Stimulated activated memory B cell treated with anti-CD40 and anti-IgM and Interleukin-4, amounts not matched to agents 10 μg/mL and 1 μg/mL and 100 μg/mL, for 72 hours (primary cell): ENCODE data around the gene EGLN1.
"Not testable (repeated sequence)": the region's sequence is repeated elsewhere in the genome, so short reads cannot be mapped to it uniquely, and the experiment has no call there.

Source experiments
- ATAC-seq: fragments of 150-1000 bp; cut with Tn5 transposase; 2 replicates; pipeline ENCODE4 v1.10.0; 2021
- H3K27ac Mint-ChIP-seq: one replicate; pipeline ENCODE4 v1.8.0; 2022; ENCODE audit warnings: mild to moderate bottlenecking, mixed read lengths
- H3K27me3 Mint-ChIP-seq: one replicate; pipeline ENCODE4 v1.8.0; 2022; ENCODE audit warnings: mixed read lengths
- H3K36me3 Mint-ChIP-seq: one replicate; pipeline ENCODE4 v1.8.0; 2022; ENCODE audit warnings: mixed read lengths
- H3K4me1 Mint-ChIP-seq: one replicate; pipeline ENCODE4 v1.8.0; 2022; ENCODE audit warnings: mixed read lengths
- H3K4me3 Mint-ChIP-seq: one replicate; pipeline ENCODE4 v1.8.0; 2022; ENCODE audit warnings: mild to moderate bottlenecking, moderate library complexity, mixed read lengths
- H3K9me3 Mint-ChIP-seq: one replicate; pipeline ENCODE4 v1.8.0; 2022; ENCODE audit warnings: mixed read lengths

EGLN1 gene

DNA sequence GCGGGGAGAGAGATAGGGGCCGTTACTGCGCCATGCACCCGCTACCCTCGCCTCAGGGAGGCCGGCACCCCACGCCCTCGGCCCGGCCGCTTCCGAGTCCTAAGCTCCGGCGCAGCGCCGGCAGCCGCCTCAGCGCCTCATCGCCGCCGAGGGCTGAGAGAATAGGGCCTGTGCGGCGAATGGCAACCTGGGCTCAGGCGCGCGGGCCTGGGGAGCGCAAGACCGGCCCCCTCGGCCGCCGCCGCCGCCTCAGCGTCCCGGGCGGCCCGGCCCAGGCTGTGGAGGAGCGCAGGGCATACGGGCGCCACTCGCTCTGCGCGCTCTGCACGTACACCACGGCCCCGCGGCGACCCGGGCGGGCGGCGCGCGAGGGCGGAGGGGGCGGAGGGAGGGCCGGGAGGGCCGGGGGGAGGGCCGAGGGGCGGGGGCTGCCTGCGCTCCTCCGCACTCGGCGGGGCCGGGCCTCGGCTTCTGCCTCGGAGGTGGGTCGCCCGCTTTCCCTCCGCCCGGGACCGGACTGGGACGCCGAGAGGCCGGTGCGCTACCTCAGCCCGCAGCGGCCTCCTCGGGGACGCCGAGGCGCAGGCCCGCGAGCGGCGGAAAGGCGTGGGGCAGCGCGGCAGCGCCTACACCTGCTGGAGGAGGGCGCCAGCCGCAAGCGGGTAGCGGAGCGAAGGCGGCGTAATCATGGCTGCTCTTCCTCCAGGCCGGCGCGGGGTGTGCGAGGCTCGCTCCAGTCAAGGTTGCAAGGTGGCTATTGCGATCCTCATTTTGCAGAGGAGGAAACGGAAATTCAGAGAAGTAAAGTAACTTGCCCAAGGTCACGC is at the start of gene EGLN1:
Gene EGLN1 (minus strand): TSS at position 317 of the 827 bp plus-strand sequence. CDS start 399 bp downstream, outside the sequence.
- Mint-ChIP-seq H3K27ac (peak within 1 kb of the TSS; percentile 44), H3K4me3 (peak within 1 kb of the TSS; percentile 92), H3K27me3 (no peaks in the 10 kb centered on the region), H3K36me3 (peaks cover 4% of the 10 kb centered on the region), H3K9me3 (no peaks in the 10 kb centered on the region), H3K4me1 (peaks cover 43% of the 10 kb centered on the region)
- ATAC-seq, result peak; percentile 95

DNA sequence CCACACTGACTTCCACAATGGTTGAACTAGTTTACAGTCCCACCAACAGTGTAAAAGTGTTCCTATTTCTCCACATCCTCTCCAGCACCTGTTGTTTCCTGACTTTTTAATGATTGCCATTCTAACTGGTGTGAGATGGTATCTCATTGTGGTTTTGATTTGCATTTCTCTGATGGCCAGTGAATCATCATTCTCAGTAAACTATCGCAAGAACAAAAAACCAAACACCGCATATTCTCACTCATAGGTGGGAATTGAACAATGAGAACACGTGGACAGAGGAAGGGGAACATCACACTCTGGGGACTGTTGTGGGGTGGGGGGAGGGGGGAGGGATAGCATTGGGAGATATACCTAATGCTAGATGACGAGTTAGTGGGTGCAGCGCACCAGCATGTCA is 49.4 kb upstream of the EGLN1 start:
- not testable (repeated sequence) for H3K4me3 Mint-ChIP-seq, H3K27ac Mint-ChIP-seq, H3K36me3 Mint-ChIP-seq, H3K4me1 Mint-ChIP-seq, ATAC-seq, H3K9me3 Mint-ChIP-seq
- H3K27me3 Mint-ChIP-seq, result peaks cover 17% of the 10 kb centered on the region

DNA sequence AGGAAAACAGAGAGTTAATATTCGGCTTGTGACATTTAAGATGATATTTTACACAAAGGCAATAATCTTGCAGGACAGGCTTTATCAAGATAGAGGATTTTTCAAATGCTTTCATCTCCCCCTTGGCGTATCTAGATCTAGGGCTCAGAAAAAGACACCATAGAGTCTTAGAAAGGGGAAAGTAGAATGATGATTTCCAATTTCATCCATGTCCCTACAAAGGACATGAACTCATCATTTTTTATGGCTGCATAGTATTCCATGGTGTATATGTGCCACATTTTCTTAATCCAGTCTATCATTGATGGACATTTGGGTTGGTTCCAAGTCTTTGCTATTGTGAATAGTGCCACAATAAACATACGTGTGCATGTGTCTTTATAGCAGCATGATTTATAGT is 48.9 kb upstream of the EGLN1 start:
- not testable (repeated sequence) for H3K4me1 Mint-ChIP-seq, H3K36me3 Mint-ChIP-seq, H3K4me3 Mint-ChIP-seq, ATAC-seq, H3K27ac Mint-ChIP-seq, H3K9me3 Mint-ChIP-seq
- H3K27me3 Mint-ChIP-seq, result peaks cover 17% of the 10 kb centered on the region

DNA sequence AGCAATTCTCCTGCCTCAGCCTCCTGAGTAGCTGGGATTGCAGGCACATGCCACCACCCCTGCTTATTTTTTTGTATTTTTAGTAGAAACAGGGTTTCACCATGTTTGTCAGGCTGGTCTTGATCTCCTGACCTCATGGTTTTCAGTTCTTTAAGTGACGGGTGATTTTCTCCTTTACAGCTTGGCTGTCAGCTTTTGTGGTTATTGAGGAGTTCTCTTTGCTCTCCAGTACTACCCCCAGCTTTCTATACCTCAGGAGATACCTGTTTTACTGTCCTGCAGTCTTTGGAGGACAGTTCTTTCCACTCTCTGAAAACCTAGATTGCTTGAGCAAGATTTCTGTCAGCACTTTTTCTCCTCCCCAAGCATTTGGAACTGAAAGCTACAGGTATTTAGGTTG is 45.9 kb upstream of the EGLN1 start:
- peaks cover 17% of the 10 kb centered on the region for H3K27me3 Mint-ChIP-seq
- no peak for ATAC-seq
- no peaks in the 10 kb centered on the region for H3K4me1 Mint-ChIP-seq
- H3K27ac Mint-ChIP-seq, result no peak overlapping the region
- H3K9me3 Mint-ChIP-seq, result peaks cover 15% of the 10 kb centered on the region
- no peak overlapping the region for H3K4me3 Mint-ChIP-seq
- H3K36me3 Mint-ChIP-seq, result peaks cover 5% of the 10 kb centered on the region

DNA sequence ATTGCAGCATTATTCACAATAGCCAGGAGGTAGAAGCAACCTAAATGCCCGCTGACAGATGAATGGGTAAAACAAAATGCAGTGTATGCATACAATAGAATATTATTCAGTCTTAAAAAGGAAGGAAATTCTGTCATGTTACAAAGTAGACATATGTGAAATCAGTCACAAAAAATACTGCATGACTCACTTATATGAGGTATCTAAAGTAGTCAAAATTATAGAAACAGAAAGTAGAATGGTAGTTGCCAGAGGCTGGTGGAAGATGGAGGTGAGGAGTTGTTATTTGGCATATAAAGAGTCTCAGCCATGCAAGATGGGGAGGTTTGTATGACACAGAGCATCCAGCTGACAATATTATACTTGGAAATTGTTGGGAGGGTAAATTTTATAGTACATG is 43.0 kb upstream of the EGLN1 start:
- Mint-ChIP-seq H3K4me1 (peaks cover 7% of the 10 kb centered on the region), H3K36me3 (peaks cover 5% of the 10 kb centered on the region), H3K27ac (no peak overlapping the region), H3K4me3 (no peak overlapping the region), H3K9me3 (peaks cover 15% of the 10 kb centered on the region), H3K27me3 (peaks cover 17% of the 10 kb centered on the region)
- ATAC-seq, result no peak

DNA sequence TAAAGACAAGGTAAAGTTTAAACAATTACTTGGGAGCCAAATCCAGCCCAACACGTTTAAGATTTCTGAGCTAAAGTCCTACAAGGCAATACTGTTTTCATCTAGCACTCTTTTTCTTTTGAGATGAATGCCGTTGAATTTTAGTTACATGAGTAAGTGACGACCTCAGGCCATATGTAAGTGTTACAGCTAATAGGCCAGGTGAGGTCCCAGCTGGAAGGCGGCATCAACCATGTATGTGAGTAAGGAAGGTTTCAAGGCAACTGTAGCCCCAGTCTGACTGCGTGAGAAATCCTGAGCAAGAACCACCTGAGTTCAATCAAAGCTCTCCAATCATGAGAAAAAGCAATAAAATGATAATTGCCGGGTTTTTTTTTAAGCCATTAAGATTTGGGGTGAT is 41.5 kb upstream of the EGLN1 start:
- no peak for ATAC-seq
- no peak overlapping the region for H3K4me3 Mint-ChIP-seq
- H3K27me3 Mint-ChIP-seq, result peaks cover 25% of the 10 kb centered on the region
- H3K36me3 Mint-ChIP-seq, result peaks cover 5% of the 10 kb centered on the region
- H3K4me1 Mint-ChIP-seq, result peaks cover 8% of the 10 kb centered on the region
- peaks cover 15% of the 10 kb centered on the region for H3K9me3 Mint-ChIP-seq
- H3K27ac Mint-ChIP-seq, result no peak overlapping the region

DNA sequence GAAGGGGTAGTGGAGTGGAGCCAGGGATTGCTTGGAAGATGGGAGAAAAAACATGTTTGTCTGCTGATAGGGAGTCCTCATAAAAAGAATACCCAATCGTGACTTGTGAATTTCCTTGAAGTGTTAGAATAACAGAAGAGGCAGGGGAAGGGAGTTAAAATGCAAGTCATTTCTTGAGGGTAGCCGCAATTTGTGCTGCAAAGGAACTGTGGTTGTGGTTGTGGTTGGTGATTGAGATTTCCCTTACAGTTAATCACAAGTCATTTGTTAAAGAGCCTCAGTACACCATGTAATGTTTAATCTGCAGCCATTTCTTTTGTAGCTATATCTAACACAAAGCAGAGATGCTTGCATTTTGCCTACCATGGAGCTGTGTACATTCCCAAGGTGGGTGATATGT is 38.5 kb upstream of the EGLN1 start:
- no peak overlapping the region for H3K27ac Mint-ChIP-seq
- peaks cover 10% of the 10 kb centered on the region for H3K36me3 Mint-ChIP-seq
- ATAC-seq, result peak; percentile 24
- H3K27me3 Mint-ChIP-seq, result peaks cover 31% of the 10 kb centered on the region
- peaks cover 16% of the 10 kb centered on the region for H3K9me3 Mint-ChIP-seq
- peaks cover 8% of the 10 kb centered on the region for H3K4me1 Mint-ChIP-seq
- H3K4me3 Mint-ChIP-seq, result no peak overlapping the region

DNA sequence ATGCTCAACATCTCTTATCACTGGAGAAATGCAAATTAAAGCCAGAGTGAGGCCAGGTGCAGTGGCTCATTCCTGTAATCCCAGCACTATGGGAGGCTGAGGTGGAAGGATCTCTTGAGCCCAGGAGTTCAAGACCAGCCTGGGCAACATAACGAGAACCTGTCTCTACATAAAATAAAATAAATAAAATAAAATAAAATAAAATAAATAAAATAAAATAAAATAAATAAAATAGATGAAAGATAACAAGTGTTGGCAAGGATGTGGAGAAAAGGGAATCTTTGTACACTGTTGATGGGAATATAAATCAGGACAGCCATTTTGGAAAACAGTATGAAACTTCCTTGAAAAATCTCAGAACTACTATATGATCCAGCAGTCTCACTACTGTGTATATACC is 37.4 kb upstream of the EGLN1 start:
- peaks cover 10% of the 10 kb centered on the region for H3K36me3 Mint-ChIP-seq
- H3K4me3 Mint-ChIP-seq, H3K27ac Mint-ChIP-seq, ATAC-seq, H3K4me1 Mint-ChIP-seq: not testable (repeated sequence)
- H3K9me3 Mint-ChIP-seq, result peaks cover 15% of the 10 kb centered on the region
- peaks cover 41% of the 10 kb centered on the region for H3K27me3 Mint-ChIP-seq

DNA sequence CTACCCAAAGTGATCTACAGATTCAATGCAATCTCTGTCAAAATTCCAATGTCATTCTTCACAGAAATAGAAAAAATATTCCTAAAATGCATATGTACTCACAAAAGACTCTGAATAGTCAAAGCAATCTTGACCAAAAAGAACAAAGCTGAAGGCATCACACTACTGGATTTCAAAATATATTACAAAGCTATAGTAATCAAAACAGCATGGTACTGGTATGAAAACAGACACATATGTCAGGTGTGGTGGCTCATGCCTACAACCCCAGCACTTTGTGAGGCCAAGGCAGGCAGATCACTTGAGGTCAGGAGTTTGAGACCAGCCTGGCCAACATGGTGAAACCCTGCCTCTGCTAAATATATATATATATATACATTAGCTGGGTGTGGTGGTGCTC is 35.9 kb upstream of the EGLN1 start:
- not testable (repeated sequence) for H3K9me3 Mint-ChIP-seq, H3K4me3 Mint-ChIP-seq, H3K4me1 Mint-ChIP-seq, ATAC-seq, H3K27ac Mint-ChIP-seq, H3K36me3 Mint-ChIP-seq
- H3K27me3 Mint-ChIP-seq, result peaks cover 41% of the 10 kb centered on the region

DNA sequence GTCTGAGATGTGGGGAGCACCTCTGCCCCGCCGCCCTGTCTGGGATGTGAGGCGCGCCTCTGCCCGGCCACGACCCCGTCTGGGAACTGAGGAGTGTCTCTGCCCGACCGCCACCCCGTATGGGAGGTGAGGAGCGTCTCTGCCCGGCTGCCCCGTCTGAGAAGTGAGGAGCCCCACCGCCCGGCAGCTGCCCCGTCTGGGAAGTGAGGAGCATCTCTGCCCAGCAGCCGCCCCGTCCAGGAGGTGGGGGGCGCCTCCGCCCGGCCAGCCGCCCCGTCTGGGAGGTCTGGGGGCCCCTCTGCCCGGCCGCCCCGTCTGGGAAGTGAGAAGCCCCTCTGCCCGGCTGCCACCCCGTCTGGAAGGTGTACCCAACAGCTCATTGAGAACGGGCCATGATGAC is 32.0 kb upstream of the EGLN1 start:
- H3K4me1 Mint-ChIP-seq, H3K36me3 Mint-ChIP-seq, H3K4me3 Mint-ChIP-seq, H3K9me3 Mint-ChIP-seq, ATAC-seq, H3K27ac Mint-ChIP-seq: not testable (repeated sequence)
- peaks cover 64% of the 10 kb centered on the region for H3K27me3 Mint-ChIP-seq

DNA sequence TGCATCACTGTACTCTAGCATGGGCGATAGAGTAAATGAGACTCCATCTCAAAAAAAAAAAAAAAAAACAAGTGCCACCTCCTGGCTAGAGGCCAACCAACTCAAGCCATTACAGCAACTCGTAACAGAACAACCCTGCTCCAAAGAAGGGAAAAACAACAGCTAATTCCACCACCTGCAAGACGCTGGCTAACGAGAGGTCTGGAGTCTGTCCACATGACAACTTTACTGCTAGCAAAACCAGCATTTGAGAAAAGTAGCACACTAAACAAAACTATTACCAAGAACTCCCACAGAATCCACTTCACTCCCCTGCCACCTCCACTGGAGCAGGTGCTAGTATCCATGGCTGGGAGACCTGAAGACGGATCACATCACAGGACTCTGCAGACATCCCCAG is 24.1 kb upstream of the EGLN1 start:
- Mint-ChIP-seq H3K4me1 (no peaks in the 10 kb centered on the region), H3K36me3 (peaks cover 17% of the 10 kb centered on the region), H3K27ac (no peak overlapping the region), H3K4me3 (no peak overlapping the region), H3K9me3 (peaks cover 12% of the 10 kb centered on the region), H3K27me3 (peaks cover 73% of the 10 kb centered on the region)
- ATAC-seq, result no peak

DNA sequence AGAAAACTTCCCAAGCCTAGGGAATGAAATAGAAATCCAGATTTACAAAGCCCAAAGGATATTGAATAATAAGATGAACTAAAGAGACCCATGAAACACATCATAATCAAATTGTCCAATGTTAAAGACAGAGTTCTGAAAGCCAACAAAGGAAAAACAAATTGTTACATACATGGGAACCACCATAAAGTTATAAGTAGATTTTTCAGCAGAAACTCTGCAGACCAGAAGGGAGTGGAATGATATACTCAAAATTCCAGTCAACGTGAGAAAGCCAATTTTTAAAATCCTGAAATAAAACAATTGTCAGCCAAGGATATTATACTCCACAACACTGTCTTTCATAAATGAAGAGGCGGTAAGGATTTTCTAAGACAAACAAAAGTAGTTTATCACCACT is 22.0 kb upstream of the EGLN1 start:
- H3K36me3 Mint-ChIP-seq, result peaks cover 17% of the 10 kb centered on the region
- no peak overlapping the region for H3K4me3 Mint-ChIP-seq
- no peak for ATAC-seq
- no peaks in the 10 kb centered on the region for H3K4me1 Mint-ChIP-seq
- peaks cover 12% of the 10 kb centered on the region for H3K9me3 Mint-ChIP-seq
- H3K27me3 Mint-ChIP-seq, result peaks cover 57% of the 10 kb centered on the region
- no peak overlapping the region for H3K27ac Mint-ChIP-seq

DNA sequence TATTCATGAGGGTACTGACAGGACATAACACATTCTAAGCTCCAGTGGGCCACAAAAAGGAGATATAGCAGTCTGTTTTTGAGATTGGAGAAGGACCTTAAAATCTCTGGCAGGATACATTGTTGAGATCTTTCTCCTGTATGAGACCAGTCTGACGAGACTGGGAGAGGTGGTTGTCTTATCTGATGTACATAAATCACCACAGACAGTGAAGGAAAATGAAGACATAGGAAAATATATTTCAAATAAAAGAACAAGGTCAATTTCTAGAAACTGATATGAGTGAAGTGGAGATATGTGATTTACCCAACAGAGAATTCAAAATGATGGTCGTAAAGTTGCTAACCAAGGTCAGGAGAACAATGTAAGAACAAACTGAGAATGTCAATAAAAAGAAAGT is 21.3 kb upstream of the EGLN1 start:
- no peaks in the 10 kb centered on the region for H3K4me1 Mint-ChIP-seq
- peaks cover 57% of the 10 kb centered on the region for H3K27me3 Mint-ChIP-seq
- H3K36me3 Mint-ChIP-seq, result peaks cover 17% of the 10 kb centered on the region
- no peak overlapping the region for H3K4me3 Mint-ChIP-seq
- H3K27ac Mint-ChIP-seq, result no peak overlapping the region
- no peak for ATAC-seq
- peaks cover 12% of the 10 kb centered on the region for H3K9me3 Mint-ChIP-seq

DNA sequence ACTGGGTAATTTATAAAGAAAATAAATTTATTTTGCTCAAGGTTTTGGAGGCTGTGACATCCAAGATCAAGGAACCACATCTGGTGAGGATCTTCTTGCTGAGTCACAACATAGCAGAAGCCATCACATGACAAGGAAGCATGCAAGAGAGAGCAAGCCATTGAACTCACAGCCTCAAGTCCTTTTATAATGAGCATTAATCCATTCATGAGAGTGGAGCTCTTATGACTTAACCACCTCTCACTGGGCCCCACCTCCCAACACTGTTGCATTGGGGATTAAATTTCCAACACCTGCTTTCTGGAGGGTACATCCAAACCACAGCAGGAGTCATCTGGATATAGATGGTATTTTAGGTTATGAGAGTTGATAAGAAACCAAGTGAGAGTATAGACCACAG is 20.6 kb upstream of the EGLN1 start:
- peaks cover 57% of the 10 kb centered on the region for H3K27me3 Mint-ChIP-seq

DNA sequence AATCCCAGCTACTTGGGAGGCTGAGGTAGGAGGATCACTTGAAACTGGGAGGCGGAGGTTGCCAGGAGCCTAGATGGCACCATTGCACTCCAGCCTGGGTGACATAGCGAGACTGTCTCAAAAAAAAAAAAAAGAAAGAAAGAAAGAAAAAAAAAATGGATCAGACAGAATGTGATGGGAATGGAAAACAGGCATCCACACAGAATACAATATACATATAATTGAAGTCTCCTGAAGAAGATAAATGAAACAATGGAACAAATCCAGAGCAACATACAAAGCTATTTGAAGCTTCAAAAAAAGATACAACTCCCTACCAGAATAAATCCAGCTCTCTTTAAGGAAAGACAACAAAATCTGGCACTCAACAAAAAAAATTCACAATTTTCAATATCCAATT is 10.9 kb upstream of the EGLN1 start:
- Mint-ChIP-seq H3K4me1 (no peaks in the 10 kb centered on the region), H3K4me3 (no peak overlapping the region), H3K27me3 (peaks cover 7% of the 10 kb centered on the region), H3K9me3 (no peaks in the 10 kb centered on the region), H3K27ac (no peak overlapping the region), H3K36me3 (no peaks in the 10 kb centered on the region)
- ATAC-seq, result no peak

More for the DNA sequence above, 20.6 kb upstream of the EGLN1 start:
- H3K4me1 Mint-ChIP-seq, result no peaks in the 10 kb centered on the region
- no peak for ATAC-seq
- no peak overlapping the region for H3K4me3 Mint-ChIP-seq
- no peak overlapping the region for H3K27ac Mint-ChIP-seq
- H3K36me3 Mint-ChIP-seq, result peaks cover 17% of the 10 kb centered on the region
- peaks cover 12% of the 10 kb centered on the region for H3K9me3 Mint-ChIP-seq

DNA sequence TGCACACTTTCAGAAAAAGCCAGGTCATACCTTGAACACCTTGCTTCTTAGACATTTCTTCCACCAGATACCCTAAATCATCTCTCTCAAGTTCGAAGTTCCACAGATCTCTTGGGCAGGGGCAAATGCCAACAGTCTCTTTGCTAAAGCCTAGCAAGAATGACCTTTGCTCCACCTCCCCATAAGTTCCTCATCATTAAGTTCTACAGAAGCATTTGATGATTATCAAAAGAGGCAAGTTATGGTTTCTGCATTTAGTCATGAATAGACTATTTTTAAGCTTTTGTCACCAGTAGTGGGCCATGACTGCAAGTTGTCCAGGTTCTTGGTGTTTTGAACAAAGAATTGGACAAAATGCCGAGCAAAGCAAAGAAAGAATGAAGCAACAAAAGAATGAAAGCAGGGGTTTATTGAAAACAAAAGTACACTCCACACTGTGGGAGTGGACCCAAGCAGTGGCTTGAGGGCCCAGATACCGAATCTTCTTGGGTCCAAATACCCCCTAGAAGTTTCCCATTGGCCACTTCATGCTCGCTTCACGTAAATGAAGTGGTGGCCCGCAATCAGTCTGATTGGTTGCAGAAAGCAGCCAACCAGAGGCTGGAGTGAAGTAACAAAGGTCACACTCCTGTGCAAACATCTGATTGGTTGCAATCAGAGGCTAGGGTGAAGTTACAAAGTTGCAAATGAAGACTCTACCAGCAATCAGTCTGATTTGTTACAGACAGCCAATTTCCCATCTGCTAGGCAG is 9.8 kb upstream of the EGLN1 start:
- Mint-ChIP-seq H3K27me3 (peaks cover 7% of the 10 kb centered on the region), H3K4me3 (no peak overlapping the region)

More for the DNA sequence above, 9.8 kb upstream of the EGLN1 start:
- H3K4me1 Mint-ChIP-seq, result no peaks in the 10 kb centered on the region
- no peak overlapping the region for H3K27ac Mint-ChIP-seq
- H3K9me3 Mint-ChIP-seq, result no peaks in the 10 kb centered on the region
- H3K36me3 Mint-ChIP-seq, result no peaks in the 10 kb centered on the region
- no peak for ATAC-seq
